Measurements from ENCODE around the gene LCN9. TPM values are rescaled to one million over a fixed set of nuclear protein-coding genes. Genes with fewer than 3 reads are reported as not detected.
"Not testable (repeated sequence)": the region's sequence is repeated elsewhere in the genome, so short reads cannot be mapped to it uniquely, and the experiment has no call there.

Gene LCN9
- total RNA-seq, 1 experiment from 2014 or later, result not detected

DNA sequence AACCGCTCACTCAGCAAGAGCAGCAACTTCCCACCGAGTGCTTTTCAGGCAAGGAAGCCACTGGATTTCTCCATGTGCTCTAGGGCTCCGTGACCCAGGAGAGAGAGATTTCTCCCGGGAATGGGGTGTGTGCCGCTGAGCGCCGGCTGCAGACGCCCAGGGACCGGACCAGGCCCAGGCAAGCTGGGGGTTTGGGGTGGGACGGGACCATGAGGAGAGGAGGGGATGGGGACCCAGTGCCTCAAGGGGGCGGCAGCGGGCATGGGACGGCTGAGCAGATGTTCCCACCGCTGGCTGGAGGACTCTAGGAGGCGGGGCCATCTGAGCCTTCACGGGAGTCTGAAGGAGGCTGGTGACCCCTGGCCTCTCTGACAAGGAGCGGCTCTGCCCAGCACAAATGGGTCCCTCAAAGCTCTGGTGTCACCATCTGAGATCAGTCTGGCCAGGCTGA is 8.5 kb downstream of the LCN9 start:
- DNase-seq (ENCODE audit: low read depth), result no peak

DNA sequence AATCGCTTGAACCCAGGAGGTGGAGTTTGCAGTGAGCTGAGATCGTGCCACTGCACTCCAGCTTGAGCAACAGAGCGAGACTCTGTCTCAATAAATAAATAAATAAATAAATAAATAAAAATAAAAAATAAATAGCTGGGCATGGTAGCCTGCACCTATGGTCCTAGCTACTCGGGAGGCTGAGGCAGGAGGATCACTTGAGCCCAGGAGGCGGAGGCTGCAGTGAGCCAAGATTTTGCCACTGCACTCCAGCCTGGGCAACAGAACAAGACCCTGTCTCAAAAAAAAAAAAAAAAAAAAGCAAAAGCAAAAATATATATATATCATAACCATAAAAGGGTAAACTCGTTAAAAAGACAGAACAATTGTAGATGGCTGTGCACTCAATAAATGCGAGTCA is 9.7 kb downstream of the LCN9 start:
- not testable (repeated sequence) for DNase-seq (ENCODE audit: low read depth)

DNA sequence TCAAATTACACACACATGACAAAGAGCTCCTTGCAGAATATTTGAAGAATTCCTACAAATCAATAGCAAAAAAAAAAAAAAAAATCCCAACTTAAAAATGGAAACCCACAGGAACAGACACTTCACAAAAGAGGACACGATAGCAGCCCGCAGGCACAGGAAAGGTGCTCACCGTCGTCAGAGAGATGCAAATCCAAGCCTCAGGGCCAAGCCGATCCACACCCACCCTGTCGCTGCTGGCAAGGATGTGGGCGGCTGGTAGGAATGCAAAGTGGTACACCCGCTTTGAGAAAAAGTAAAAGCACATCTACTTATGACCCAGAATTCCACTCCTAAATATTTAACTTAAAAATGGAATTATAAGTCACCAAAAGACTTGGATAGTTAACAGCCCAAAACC is 10.8 kb downstream of the LCN9 start:
- DNase-seq (ENCODE audit: low read depth), result no peak

DNA sequence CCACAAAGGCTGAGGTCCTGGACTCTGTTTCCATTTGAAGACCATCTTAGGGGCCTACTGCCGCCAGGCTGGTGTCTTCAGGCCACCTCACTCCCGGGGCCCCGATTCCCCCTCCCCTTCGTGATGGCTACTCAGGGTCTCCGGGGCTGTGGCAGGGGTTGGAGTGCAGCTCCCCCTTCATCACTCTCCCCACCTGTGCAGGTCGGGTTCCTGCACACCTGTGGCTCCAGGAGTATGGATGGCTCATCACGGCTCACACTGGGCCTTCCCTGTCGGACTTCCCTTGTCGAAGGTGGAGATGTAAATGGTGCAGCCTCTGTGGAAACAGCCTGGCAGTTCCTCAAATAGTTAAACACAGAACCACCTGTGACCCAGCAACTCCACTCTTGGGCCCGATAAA is 11.9 kb downstream of the LCN9 start:
- DNase-seq (ENCODE audit: low read depth), result no peak

DNA sequence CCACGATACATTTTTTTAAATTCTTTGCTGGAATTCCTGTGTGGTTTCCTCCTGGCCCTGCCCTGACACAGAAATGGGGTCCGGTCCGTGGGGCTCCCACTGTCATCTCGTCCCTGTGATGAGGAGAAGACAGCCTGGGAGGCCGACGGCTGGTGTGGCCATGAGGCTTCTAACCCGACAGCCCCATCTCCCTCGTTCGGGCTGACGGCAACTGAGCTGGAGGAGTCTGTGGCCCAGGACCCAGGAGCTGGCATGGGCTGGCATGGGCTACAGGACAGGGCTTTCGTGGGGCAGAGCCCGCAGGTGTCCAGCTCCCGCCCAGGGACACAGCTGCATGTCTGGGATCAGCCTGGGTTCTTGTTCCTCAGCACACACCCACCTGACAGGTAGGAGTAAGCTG is 13.8 kb downstream of the LCN9 start:
- DNase-seq (ENCODE audit: low read depth), result no peak

DNA sequence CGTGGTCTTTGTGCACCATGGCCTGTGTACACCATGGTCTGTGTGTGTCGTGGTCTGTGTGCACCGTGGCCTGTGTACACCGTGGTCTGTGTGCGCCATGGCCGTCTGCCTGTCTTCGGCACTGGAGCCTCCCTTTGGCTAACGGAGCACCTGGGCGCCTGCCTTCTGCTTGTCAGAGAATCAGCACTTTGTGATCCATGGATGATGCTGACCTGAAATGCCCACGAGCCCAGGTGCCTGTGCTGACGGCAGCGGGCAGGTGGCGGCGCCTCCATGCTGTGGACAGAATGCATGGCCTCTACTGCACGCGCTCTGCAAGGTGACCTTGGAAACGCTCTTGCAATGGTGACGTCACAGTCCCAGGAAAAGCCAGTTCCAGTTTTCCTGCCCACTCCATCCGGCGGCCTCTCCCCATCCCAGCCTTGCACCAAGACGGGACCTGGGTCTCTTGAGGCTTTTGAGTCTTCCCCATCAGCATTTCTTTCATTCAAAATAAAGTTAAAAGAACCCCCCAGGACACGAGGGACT is 14.6 kb downstream of the LCN9 start:
- no peak for DNase-seq (ENCODE audit: low read depth)

DNA sequence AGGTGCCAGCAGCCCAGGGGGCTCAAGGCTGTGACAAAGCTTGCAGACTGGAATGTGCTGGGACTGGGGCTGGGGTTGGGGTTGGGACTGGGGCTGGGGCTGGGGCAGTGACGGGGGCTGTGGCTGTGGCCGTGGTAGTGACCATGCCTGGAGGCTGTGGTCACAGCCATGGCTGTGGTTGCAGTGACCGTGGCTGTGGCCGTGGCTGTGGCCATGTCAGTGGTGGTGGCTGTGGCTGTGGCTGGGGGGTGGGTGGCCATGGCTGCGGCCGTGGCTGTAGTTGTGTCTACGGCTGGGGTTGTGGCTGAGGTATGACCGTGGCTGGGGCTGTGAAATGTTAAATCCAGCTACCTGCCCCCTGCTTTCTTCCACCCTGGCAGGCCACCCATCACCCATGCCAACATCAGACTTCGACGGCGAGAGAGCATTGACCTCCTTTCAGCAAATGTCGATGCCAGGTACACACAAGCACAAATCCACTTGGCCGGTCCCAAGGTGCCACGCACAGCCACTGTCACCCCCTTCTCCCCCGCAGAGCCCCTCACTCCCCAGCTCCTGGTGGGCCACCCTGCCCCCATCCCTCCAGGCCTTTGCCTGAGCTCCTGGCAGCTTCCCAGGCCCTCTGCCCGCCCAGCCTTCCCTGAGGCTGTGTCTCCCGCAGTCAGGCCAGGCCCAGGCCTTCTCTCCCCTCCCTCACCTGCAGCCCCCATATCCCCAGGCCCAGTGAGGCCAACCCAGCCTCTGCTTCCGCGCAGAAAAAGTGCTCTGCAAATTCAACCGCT is 15.3 kb downstream of the LCN9 start:
- no peak for DNase-seq (ENCODE audit: low read depth)

DNA sequence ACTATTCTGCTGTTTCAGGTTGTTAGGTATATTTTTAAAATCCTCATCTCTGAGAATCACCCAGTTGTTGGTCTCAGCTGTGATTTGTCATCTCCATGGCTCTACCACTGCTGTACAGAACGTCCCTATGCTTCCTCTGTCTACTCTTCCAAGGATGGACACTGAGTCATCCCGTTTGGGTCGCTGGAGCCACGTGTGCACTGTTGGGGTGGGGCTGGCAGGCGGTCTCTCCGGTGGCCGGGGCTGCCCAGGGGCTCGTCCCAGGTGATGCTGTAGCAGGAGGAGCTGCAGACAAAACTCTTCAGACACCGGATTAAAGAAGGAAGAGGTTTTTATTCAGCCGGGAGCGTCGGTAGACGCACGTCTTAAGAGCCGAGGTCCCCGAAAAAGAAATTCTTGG is 16.9 kb downstream of the LCN9 start:
- no peak for DNase-seq (ENCODE audit: low read depth)

DNA sequence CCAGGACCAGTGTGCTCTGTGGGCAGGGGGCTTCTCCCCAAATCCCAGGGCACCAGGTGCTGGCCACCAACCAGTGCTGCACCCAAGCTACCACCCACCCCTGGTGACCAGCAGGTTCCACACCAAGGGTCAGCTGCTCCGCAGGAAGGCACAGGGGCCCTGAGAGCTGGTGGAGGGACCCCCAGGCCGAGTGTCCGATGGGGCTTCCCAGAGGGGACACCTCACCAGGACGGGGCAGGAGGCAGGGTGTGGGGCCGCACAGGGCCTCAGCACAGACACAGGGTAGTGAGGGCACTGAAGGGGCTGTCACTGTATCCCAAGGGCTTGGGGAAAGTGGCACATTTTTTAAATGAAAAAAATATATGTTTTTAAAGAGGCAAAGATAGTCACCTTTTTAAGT is 18.1 kb downstream of the LCN9 start:
- no peak for DNase-seq (ENCODE audit: low read depth)

DNA sequence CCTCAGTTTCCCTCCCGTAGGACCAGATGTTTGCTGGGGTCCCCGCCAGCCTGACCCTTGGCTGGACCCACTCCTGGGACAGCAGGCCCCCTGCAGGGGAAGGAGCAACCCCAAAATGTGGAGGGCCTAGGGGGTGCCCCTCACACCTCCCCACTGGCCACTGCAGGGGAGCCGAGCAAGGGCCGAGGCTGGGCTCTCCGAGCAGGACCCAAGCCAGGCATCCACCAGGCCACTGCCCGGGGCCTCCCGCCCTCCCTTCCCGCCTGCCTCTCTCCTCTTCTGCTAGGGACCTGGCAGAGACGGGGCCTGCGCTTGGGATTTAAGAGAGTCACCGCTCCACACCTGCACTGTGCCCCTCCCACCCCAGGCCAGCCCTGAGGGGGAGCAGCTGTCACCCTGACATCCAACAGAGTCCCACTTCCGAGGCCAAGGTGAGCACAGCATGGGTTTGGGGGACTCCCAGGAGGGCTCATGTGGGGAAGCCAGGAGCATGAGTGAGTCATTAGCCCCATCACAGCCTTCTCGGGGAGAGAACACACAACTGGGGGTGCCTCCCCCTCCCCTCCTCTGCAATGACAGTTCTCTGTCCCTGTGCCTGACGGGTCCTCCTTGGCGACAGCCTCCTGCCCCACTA is 20.4 kb downstream of the LCN9 start:
- no peak for DNase-seq (ENCODE audit: low read depth)

DNA sequence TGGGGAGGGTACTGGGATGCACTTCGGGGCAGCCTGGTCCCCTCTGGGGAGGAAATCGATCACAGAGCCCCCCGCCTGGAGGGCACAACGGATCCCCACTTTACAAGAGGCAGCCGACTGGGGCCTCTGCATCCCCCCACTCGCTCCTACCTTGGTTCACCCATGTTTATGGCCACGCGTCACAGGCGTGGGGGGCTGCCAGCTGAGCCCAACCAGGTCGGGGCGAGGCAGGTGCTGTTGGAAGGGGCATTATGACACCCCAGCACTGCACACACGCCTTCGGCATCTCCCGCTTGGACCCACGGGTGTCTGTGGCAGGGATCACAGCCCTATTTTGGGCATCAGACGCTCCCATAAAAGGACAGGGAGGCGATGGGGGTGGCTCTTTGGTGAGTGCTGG is 21.6 kb downstream of the LCN9 start:
- no peak for DNase-seq (ENCODE audit: low read depth)

DNA sequence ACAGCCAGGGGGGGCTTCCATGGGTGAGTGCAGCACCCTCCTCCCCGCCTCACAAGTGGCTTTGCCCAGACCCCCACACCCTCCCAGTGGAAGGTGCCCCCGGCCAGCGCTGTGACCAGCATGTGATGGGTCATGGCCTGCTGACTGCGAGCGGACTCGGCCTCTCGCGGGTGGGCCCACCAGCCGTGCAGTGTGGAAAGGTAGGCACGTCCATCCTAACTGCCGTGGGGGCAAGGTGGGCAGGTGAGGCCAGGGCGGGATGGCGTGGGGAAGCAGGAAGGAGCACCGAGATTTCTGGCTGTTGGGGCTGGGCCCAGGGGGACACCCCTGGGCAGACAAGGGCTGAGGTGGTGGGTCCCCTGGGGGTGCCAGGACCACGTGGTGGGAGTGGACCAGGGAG is 24.1 kb downstream of the LCN9 start:
- DNase-seq (ENCODE audit: low read depth), result no peak

DNA sequence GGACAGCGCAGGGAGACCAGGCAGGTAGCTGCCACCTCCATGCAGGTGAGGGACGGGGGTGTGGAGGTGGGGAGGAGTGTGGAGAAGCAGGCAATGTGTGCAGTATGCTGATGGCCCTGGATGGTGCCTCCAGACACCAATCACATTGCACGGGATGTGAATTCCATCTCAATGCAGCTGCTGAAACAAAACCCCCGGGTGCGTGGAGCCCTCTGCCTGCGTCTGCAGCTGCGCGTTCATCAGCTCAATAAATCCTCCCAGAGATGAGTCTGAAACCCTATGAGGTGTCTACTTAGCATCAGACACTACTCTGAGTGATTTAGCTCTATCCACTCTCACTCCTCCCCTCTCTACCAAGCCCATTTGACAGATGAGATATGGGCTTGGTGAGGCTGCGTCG is 25.9 kb downstream of the LCN9 start:
- no peak for DNase-seq (ENCODE audit: low read depth)

DNA sequence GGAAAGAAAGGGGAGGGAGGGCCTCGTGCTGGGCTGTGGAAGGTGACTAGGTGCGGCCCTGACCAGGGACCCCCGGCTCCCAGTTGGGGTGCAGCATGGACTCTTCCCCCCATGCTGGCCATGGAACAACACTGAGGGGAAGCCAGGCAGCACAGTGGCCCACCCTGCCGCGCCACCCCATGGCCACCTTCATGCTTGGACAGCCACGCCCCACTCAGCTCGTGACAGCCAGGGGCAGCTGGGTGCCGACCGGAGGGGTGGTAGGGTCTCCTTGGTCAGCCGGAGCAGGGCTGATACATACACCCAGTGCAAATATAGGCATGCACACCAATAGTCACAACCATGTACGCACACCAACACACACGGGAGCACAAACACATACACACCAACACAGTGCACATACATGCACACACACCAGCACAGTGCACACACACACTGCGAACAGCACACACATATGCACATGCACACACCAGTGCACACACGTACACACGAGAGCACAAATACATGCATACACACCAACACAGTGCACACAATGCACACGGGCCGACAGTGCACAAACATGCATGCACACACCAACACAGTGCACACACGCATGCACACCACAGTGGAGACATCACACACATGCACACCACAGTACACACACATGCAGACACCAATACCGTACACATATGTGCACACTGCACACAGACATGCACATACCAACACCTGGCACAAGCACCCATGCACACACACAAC is 27.9 kb downstream of the LCN9 start:
- DNase-seq (ENCODE audit: low read depth), result no peak

DNA sequence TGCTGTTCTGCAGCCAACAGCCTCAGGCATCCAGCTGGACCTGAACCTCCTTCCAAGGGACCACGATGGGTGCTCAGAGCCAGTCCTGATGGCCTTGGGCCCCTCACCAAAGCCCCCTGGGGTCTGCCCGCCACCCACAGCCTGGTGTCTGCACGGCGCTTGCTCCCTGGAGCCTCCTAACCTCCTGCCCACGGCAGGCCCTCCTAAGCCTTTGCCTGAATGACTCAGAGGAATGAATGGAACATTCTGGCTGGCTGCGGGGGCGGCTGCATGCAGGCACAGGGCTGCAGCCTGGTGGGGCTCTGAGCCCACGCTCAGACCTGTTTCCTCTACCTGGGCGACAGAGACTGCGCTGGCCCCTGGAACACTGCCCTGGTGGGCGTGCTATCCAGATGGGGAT is 29.3 kb downstream of the LCN9 start:
- DNase-seq (ENCODE audit: low read depth), result no peak

DNA sequence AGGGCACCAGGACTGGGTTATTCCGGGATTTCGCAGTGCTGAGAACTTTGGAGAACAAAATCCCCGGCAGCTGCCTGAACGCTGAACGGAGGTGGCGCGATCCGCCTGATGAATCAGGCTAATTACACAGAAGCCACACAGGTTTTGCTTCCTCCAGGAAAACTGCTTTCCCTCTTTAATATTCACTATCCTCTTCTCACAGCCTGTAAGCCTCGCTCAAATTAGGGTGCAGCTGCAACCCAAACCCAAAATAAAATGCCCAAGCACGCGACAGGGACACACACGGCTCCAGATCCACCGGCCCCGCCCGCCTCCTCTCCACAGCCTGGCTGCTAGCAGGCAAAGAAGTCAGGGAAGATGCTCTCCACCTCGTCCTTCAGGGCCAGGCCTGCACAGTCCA is 30.2 kb downstream of the LCN9 start:
- no peak for DNase-seq (ENCODE audit: low read depth)

DNA sequence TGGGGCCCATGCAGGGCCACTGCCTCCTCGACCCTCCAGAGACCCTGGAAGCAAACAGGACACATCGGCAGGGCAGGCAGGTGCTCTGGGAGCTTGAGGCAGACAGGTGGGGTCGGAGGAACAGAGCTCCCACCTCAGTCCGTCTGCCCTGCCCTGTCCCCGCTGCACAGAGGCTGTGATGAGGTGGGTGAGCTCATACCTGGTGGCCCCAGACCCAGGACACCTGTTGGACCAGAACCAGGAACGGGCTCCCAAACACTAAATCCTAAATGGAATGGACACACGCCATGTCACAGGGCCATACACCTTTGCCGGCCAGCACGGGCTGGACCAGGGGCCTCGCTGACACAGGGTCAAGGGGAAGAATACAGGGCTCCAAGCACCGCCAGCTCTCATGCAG is 30.7 kb downstream of the LCN9 start:
- DNase-seq (ENCODE audit: low read depth), result no peak

DNA sequence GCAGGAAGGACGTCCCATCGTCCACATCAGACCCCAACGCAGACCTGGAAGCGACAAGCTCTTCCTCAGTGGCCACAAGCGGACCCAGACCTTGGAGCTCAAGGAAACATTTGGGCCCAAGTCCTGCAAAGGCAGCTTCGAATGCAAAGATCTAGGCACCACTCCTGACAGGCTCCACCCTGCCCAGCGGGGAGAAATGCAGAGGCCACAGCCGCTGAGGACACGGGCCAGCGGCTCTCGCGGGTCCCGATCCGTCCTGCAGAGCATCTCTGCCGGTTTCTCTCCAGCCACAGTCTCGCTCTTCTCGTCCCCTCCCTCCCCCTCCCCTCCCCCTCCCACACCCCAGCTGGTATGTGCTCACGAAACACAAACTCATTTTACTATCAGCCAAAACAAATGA is 31.3 kb downstream of the LCN9 start:
- no peak for DNase-seq (ENCODE audit: low read depth)

DNA sequence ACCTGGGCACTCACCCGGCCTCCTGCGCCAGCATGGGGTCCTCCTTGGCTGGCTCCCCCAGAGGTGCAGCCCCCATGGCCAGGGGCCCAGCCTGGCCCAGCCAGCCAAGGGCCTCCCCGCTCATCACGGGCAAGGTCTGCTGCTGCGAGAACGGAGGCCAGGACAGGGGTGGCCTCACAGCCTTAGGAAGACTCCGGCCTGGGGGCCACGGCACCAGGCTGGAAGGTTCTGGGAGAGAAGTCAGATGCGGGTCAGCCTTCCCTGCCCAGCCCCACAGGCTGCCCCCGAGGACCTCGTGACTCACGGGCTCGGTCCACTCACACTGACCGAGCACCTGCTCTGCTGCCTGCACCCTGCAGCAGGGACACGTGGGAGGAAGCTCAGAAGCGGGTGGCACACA is 31.9 kb downstream of the LCN9 start:
- no peak for DNase-seq (ENCODE audit: low read depth)

DNA sequence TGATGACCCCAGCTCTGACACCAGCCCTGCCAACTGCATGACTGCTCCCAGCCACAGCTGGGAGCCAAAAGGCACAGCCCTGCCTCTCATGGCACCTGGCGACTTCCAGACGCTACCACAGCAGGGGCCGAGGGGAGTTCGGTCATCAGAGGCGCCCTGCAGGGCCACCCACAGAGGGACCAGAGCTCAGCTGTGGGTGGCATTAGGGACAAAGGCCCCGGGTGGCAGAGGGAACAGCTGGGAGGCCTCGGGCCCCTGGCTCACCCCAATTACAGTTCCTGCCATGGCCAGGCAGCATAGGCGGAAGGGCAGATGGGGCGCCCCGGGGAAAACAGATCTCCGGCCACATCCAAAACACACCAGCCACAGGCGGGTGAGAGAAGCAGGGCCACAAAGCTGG is 32.5 kb downstream of the LCN9 start:
- DNase-seq (ENCODE audit: low read depth), result no peak

DNA sequence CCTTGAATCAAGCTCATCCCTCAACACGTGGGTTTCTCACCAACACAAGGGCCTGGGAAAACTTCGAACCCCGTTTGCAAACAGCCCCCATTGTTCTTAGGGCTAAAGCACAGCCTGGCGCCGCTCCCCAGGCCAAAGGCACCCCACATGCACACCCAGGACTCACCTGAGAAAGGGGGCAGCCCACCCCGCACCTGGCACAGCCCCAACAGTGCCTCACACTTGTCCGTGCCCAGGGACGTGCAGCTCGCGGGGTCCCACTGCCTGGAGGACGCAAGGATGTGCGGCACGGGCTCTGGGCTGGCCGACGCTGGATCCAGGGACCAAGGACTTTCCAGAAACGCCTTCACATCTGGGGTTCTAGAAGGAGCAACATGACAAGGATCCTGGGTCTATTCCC is 33.3 kb downstream of the LCN9 start:
- DNase-seq (ENCODE audit: low read depth), result no peak

DNA sequence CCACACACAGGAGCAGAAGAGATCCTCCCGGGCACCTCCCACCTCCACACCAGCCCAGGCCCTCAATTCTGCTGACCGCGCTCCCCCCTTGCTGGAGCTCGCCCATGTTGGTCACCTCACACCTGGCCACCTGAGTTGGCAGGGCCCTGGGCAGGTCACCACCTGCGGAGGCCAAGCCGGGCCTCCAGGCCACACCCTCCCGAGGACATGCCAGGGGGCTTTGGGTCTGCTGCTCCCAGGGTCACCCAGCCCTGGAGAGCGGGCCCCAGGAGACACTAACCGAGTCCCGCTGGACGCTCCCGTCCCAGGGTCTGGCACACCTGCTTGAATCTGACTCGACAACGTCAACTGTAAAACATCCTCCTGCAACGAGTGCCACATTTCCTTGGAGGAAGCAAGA is 34.1 kb downstream of the LCN9 start:
- DNase-seq (ENCODE audit: low read depth), result no peak

DNA sequence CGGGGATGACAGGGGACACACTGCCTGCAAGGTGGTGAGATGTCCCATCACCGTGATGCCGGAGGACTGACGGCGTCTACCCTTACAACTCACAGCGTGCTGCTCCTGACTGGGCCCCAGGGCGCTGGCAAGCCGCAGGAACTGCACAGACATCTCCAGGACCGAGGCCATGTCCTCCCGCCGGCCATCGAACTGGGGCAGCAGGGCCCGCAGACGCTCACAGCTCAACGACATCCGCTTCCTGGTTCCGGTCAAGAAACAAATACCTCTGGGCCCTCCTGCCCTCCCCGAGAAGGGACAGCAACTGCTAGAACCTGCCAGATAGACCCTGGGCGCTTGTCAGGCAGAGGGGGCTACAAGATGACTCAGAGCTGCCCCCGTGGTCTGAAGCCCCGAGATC is 35.1 kb downstream of the LCN9 start:
- no peak for DNase-seq (ENCODE audit: low read depth)

All from M059J (cell line).